Measurements from ENCODE around the gene SUMO3. TPM values are rescaled to one million over a fixed set of nuclear protein-coding genes. Genes with fewer than 3 reads are reported as not detected.

Gene SUMO3
- polyA plus RNA-seq, 1 of the 3 experiments (the other 2 are of a cell fraction): 125 TPM

DNA sequence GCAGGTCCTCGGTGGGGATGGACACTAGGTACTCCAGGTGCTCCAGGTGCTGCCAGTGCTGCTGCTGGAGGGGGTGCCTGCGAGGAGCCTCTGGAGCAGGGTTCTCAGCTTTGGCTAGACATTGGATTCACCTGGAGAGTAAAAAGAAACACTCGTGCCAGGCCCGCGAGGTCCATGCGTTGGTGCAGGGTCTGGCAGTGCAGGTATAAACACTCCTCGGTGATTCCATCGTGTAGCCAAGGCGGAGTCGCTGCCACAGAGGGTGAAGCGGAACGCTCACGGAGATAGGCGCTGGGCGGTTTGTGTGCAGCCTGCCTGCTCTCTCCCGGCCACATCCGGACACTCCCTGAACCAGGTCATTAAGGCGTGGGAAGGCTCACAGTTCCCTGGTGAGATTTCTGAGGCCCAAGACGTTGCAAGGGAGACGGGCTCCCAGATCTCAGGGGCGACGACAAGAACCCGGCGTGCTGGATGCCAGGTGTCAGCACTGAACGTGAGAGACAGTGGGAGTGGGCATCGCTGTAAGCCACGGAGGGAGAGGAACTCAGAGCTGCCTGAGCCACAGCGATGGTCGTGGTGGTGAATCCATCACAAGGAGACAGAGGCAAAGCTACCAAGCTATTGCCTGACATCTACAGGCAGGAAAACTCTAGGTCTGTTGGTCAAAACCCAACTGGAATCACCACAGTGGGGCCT, 17.2 kb upstream of the SUMO3 start:
- Histone ChIP-seq H3K4me2 (no peak overlapping the region), H4K20me1 (ENCODE audit: insufficient read depth) (no peaks in the 10 kb centered on the region), H3K9me3 (no peaks in the 10 kb centered on the region), H3K4me1 (ENCODE audit: control insufficient read depth in 1 of 2, insufficient read depth in 2 of 2, low read depth in 1 of 2, low read length in 1 of 2) (no peaks in the 10 kb centered on the region; a peak in 1 of 4 replicates), H3K36me3 (replicated peaks in 1 of 2; ENCODE audit: control insufficient read depth in 1 of 2, insufficient read depth in 2 of 2, low read length in 1 of 2) (no peaks in the 10 kb centered on the region), H3K79me2 (ENCODE audit: insufficient read depth) (no peaks in the 10 kb centered on the region), H3K4me3 (ENCODE audit: low read depth in 2 of 2, low read length in 1 of 2) (no peak overlapping the region), H3K27me3 (ENCODE audit: insufficient read depth) (no peaks in the 10 kb centered on the region), H3F3A (replicated peaks; ENCODE audit: insufficient read depth) (no peaks in the 10 kb centered on the region), H3K27ac (ENCODE audit: low read depth in 2 of 2, low read length in 1 of 2) (no peak overlapping the region), H2AFZ (ENCODE audit: low read depth) (no peak overlapping the region), H3K9me2 (no peaks in the 10 kb centered on the region), H3K9ac (no peak overlapping the region)
- POLR2A ChIA-PET: no interaction called here
- 90% methylated on average over 28 of the region's 29 CpGs for WGBS (ENCODE audit: low lambda C conversion rate)
- no peak for DNase-seq
- TF ChIP-seq, protein P1, sequence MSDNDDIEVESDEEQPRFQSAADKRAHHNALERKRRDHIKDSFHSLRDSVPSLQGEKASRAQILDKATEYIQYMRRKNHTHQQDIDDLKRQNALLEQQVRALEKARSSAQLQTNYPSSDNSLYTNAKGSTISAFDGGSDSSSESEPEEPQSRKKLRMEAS (IDR thresholded peaks at IDR 0.05; ENCODE audit: low read depth): no peak
- TF ChIP-seq, protein P2, sequence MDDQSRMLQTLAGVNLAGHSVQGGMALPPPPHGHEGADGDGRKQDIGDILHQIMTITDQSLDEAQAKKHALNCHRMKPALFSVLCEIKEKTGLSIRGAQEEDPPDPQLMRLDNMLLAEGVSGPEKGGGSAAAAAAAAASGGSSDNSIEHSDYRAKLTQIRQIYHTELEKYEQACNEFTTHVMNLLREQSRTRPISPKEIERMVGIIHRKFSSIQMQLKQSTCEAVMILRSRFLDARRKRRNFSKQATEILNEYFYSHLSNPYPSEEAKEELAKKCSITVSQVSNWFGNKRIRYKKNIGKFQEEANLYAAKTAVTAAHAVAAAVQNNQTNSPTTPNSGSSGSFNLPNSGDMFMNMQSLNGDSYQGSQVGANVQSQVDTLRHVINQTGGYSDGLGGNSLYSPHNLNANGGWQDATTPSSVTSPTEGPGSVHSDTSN (IDR thresholded peaks at IDR 0.05): no peak
- TF ChIP-seq ELF1 (IDR thresholded peaks at IDR 0.05) (no peak), RAD21 (IDR thresholded peaks at IDR 0.05; ENCODE audit: low read length) (peak; percentile 32), TAF1 (IDR thresholded peaks at IDR 0.05; ENCODE audit: borderline replicate concordance, low read depth, low read length) (no peak), POLR2AphosphoS5 (IDR thresholded peaks at IDR 0.05; ENCODE audit: low read depth, low read length) (no peak), GABPA (IDR thresholded peaks at IDR 0.05; ENCODE audit: low read depth) (no peak)
- TF ChIP-seq, protein P3, sequence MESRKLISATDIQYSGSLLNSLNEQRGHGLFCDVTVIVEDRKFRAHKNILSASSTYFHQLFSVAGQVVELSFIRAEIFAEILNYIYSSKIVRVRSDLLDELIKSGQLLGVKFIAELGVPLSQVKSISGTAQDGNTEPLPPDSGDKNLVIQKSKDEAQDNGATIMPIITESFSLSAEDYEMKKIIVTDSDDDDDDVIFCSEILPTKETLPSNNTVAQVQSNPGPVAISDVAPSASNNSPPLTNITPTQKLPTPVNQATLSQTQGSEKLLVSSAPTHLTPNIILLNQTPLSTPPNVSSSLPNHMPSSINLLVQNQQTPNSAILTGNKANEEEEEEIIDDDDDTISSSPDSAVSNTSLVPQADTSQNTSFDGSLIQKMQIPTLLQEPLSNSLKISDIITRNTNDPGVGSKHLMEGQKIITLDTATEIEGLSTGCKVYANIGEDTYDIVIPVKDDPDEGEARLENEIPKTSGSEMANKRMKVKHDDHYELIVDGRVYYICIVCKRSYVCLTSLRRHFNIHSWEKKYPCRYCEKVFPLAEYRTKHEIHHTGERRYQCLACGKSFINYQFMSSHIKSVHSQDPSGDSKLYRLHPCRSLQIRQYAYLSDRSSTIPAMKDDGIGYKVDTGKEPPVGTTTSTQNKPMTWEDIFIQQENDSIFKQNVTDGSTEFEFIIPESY (IDR thresholded peaks at IDR 0.05; ENCODE audit: borderline replicate concordance, low read depth): no peak
- CTCF ChIA-PET: no interaction called here

- Histone ChIP-seq H3K4me3 (ENCODE audit: low read depth in 2 of 2, low read length in 1 of 2) (no peak overlapping the region), H3K9me3 (no peaks in the 10 kb centered on the region), H3K79me2 (ENCODE audit: insufficient read depth) (no peaks in the 10 kb centered on the region), H3K27ac (ENCODE audit: low read depth in 2 of 2, low read length in 1 of 2) (no peak overlapping the region), H3K4me1 (ENCODE audit: control insufficient read depth in 1 of 2, insufficient read depth in 2 of 2, low read depth in 1 of 2, low read length in 1 of 2) (no peaks in the 10 kb centered on the region; a peak in 1 of 4 replicates), H2AFZ (ENCODE audit: low read depth) (no peak overlapping the region), H3F3A (replicated peaks; ENCODE audit: insufficient read depth) (no peaks in the 10 kb centered on the region), H3K27me3 (ENCODE audit: insufficient read depth) (no peaks in the 10 kb centered on the region), H3K9ac (no peak overlapping the region), H3K36me3 (replicated peaks in 1 of 2; ENCODE audit: control insufficient read depth in 1 of 2, insufficient read depth in 2 of 2, low read length in 1 of 2) (no peaks in the 10 kb centered on the region), H3K4me2 (no peak overlapping the region), H3K9me2 (no peaks in the 10 kb centered on the region), H4K20me1 (ENCODE audit: insufficient read depth) (no peaks in the 10 kb centered on the region)
- POLR2A ChIA-PET: no interaction called here
- CTCF ChIA-PET: no interaction called here
- no peak for DNase-seq
- WGBS (ENCODE audit: low lambda C conversion rate): 77% methylated on average over 21 of the region's 26 CpGs
- no peak for TF ChIP-seq YY1 (IDR thresholded peaks at IDR 0.05; ENCODE audit: low read depth)
- TF ChIP-seq FOXM1 (IDR thresholded peaks at IDR 0.05; ENCODE audit: low read depth): no peak
- TF ChIP-seq NFIC (IDR thresholded peaks at IDR 0.05; ENCODE audit: borderline replicate concordance): no peak
- TF ChIP-seq RFX5 (IDR thresholded peaks at IDR 0.05; ENCODE audit: low read length): no peak
- TF ChIP-seq GABPA (IDR thresholded peaks at IDR 0.05; ENCODE audit: low read depth): no peak
- TF ChIP-seq USF1 (IDR thresholded peaks at IDR 0.05; ENCODE audit: borderline replicate concordance, low read depth): no peak
- TF ChIP-seq TEAD4 (IDR thresholded peaks at IDR 0.05; ENCODE audit: borderline replicate concordance, insufficient read depth): no peak
- TF ChIP-seq JUND (IDR thresholded peaks at IDR 0.05): no peak
- TF ChIP-seq, protein P4, sequence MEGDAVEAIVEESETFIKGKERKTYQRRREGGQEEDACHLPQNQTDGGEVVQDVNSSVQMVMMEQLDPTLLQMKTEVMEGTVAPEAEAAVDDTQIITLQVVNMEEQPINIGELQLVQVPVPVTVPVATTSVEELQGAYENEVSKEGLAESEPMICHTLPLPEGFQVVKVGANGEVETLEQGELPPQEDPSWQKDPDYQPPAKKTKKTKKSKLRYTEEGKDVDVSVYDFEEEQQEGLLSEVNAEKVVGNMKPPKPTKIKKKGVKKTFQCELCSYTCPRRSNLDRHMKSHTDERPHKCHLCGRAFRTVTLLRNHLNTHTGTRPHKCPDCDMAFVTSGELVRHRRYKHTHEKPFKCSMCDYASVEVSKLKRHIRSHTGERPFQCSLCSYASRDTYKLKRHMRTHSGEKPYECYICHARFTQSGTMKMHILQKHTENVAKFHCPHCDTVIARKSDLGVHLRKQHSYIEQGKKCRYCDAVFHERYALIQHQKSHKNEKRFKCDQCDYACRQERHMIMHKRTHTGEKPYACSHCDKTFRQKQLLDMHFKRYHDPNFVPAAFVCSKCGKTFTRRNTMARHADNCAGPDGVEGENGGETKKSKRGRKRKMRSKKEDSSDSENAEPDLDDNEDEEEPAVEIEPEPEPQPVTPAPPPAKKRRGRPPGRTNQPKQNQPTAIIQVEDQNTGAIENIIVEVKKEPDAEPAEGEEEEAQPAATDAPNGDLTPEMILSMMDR (IDR thresholded peaks at IDR 0.05): no peak
- TF ChIP-seq CHD2 (IDR thresholded peaks at IDR 0.05; ENCODE audit: low read length, partially characterized antibody): no peak
- TF ChIP-seq RAD21 (IDR thresholded peaks at IDR 0.05; ENCODE audit: low read length): no peak
- TF ChIP-seq, protein P1 (IDR thresholded peaks at IDR 0.05; ENCODE audit: low read depth): no peak
- TF ChIP-seq NRF1 (IDR thresholded peaks at IDR 0.05; ENCODE audit: low read depth, low read length): no peak
These were observed 16.5 kb upstream of the SUMO3 start for GRCh38 chr21:44834231-44834950.

Data from SK-N-SH (cell line).